Measurements from ENCODE around the gene CCL15. TPM values are rescaled to one million over a fixed set of nuclear protein-coding genes. Genes with fewer than 3 reads are reported as not detected.

Gene CCL15
- total RNA-seq, 1 donor from 2014 or later, result not detected

DNA sequence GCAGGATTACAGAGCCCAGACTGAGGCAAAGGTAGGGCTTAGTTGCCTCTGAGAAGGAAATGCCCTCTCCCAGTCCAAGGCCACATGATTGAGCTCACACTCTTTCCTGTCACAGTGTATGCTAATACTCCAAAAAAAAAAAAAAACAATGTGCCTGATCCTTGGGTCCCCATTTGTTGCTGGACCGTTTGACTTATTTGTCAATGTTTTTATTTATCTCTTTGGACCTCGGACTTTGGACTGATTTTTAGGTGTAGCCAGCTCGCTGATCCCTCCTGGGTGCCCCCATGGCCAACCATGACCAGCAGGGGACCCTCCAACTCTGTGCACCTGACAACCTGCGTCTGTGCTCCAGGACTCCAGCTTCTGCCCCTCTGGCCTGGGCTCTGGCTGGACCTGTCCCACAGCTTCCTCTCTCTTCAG, 19.4 kb downstream of the CCL15 start:
- Histone ChIP-seq H3K27me3 (no peaks in the 10 kb centered on the region), H3K36me3 (no peaks in the 10 kb centered on the region), H3K27ac (no peak overlapping the region), H3K4me1 (no peaks in the 10 kb centered on the region), H3K9me3 (no peaks in the 10 kb centered on the region), H3K4me3 (no peak overlapping the region)
- DNase-seq (ENCODE audit: extremely low spot score in 2 of 2), result no peak
- intact Hi-C loops (cut with DNase I), result no loop called here
- TF ChIP-seq POLR2A (IDR thresholded peaks at IDR 0.05), result no peak
- TF ChIP-seq POLR2AphosphoS5 (IDR thresholded peaks at IDR 0.05; ENCODE audit: insufficient read depth in 1 of 2, low read depth in 1 of 2), result no peak
- TF ChIP-seq, protein P1, sequence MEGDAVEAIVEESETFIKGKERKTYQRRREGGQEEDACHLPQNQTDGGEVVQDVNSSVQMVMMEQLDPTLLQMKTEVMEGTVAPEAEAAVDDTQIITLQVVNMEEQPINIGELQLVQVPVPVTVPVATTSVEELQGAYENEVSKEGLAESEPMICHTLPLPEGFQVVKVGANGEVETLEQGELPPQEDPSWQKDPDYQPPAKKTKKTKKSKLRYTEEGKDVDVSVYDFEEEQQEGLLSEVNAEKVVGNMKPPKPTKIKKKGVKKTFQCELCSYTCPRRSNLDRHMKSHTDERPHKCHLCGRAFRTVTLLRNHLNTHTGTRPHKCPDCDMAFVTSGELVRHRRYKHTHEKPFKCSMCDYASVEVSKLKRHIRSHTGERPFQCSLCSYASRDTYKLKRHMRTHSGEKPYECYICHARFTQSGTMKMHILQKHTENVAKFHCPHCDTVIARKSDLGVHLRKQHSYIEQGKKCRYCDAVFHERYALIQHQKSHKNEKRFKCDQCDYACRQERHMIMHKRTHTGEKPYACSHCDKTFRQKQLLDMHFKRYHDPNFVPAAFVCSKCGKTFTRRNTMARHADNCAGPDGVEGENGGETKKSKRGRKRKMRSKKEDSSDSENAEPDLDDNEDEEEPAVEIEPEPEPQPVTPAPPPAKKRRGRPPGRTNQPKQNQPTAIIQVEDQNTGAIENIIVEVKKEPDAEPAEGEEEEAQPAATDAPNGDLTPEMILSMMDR (IDR thresholded peaks at IDR 0.05), result no peak

DNA sequence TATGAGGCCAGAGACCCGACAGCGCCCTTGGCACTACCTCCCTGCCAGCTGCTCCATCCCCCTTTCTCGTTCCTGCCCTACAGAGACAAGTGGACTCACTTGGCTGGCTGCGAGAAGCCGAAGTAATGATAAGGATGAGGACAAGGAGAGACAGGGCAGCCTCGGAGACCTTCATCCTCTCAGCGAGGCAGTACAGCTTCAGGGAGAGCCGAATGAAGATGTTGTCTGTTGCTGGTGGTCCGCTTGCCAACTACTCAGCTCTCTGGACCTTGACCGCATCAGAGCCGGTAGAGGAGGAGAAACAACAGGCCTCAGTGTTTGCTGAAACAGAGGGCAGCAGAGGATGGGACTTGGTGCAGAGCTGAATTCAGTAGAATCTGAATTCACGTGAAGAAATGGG, 20.1 kb downstream of the CCL15 start, which contains the start of gene CCL16:
Gene CCL16, minus strand, starts transcription at position 252 of the 400 bp plus-strand sequence. Its CDS starts 77 bp downstream, at position 175.
- Histone ChIP-seq H3K27me3 (no peaks in the 10 kb centered on the region), H3K27ac (no peak within 1 kb of the TSS), H3K4me1 (no peaks in the 10 kb centered on the region), H3K4me3 (no peak within 1 kb of the TSS), H3K9me3 (no peaks in the 10 kb centered on the region), H3K36me3 (no peaks in the 10 kb centered on the region)
- intact Hi-C loops (cut with DNase I), result no loop called here
- no peak for DNase-seq (ENCODE audit: extremely low spot score in 2 of 2)
- TF ChIP-seq POLR2A (IDR thresholded peaks at IDR 0.05), result no peak
- TF ChIP-seq POLR2AphosphoS5 (IDR thresholded peaks at IDR 0.05; ENCODE audit: insufficient read depth in 1 of 2, low read depth in 1 of 2), result no peak
- TF ChIP-seq, protein P1 (IDR thresholded peaks at IDR 0.05), result no peak

DNA sequence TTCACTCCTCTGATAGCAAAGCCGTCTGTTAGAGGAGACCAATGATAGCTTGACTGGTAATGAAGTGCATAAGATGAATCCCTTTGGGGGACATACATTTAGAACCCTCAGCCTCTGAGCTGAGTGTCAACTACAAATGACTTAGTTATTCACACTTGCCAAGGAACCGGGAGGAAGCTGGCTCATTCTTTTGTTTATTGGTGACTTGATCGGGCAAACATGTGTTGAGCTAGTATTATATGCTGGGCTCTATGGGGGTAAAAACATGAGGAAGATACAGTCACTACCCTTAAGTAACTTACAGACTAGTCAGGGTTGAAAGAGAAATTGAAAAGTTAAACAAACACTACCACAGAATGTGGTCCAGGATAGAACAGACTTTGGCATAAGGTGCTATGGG, 23.0 kb downstream of the CCL15 start:
- no peaks in the 10 kb centered on the region for H3K9me3 ChIP-seq
- no peaks in the 10 kb centered on the region for H3K27me3 ChIP-seq
- DNase-seq (ENCODE audit: extremely low spot score in 2 of 2), result peak in 1 of 2 donors; percentile 3
- no peak overlapping the region for H3K27ac ChIP-seq
- intact Hi-C loops (cut with DNase I), result loop anchor here (10.0 kb wide), 2 partner anchors 166 to 506 kb away; partner anchors contain the start of gene ZNHIT3
- no peak for TF ChIP-seq POLR2A (IDR thresholded peaks at IDR 0.05)
- no peak for TF ChIP-seq POLR2AphosphoS5 (IDR thresholded peaks at IDR 0.05; ENCODE audit: insufficient read depth in 1 of 2, low read depth in 1 of 2)
- TF ChIP-seq, protein P1 (IDR thresholded peaks at IDR 0.05), result no peak
- no peaks in the 10 kb centered on the region for H3K36me3 ChIP-seq
- no peaks in the 10 kb centered on the region for H3K4me1 ChIP-seq
- H3K4me3 ChIP-seq, result no peak overlapping the region

DNA sequence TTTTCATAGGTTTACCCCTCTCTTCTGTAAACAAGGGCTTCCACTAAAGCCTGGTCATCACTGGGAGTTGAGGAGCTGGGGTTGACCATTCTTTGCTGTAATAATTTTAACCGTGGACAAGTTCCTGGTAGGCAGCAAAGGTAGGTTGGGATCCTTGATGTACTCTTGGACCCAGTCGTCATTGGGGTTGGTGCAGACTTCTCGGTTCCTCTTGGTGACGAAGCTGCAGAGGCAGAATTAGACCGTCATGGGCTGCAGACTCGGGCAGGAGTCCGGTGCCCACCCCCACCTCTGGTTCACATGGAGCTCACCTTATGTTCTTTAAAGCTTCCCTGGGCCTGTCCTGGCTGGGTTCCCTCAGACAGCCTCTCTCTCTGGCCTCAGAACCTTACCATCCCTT, 23.8 kb downstream of the CCL15 start:
- Histone ChIP-seq H3K36me3 (no peaks in the 10 kb centered on the region), H3K4me1 (no peaks in the 10 kb centered on the region), H3K4me3 (no peak overlapping the region), H3K27me3 (no peaks in the 10 kb centered on the region), H3K9me3 (no peaks in the 10 kb centered on the region), H3K27ac (no peak overlapping the region)
- intact Hi-C loops (cut with DNase I), result loop anchor here (10.0 kb wide), 2 partner anchors 167 to 507 kb away; partner anchors contain the start of gene ZNHIT3
- DNase-seq (ENCODE audit: extremely low spot score in 2 of 2), result peak in 1 of 2 donors; percentile 32
- no peak for TF ChIP-seq POLR2A (IDR thresholded peaks at IDR 0.05)
- TF ChIP-seq, protein P1 (IDR thresholded peaks at IDR 0.05), result no peak
- no peak for TF ChIP-seq POLR2AphosphoS5 (IDR thresholded peaks at IDR 0.05; ENCODE audit: insufficient read depth in 1 of 2, low read depth in 1 of 2)

Measured in vagina (tissue), 2 donors.